ENCODE results near the gene CTF1. TPM values are rescaled to one million over a fixed set of nuclear protein-coding genes. Genes with fewer than 3 reads are reported as not detected.

The CTF1 gene
- total RNA-seq, 2 experiments from 2014 or later = 0.09 to 0.46 TPM

- no peaks in the 10 kb centered on the region for H3K79me2 ChIP-seq (ENCODE audit: insufficient read depth, low read depth, low read length)
- H3K9me2 ChIP-seq (ENCODE audit: insufficient read depth, low read length) = no peaks in the 10 kb centered on the region
- POLR2A ChIA-PET = no interaction called here
- TSS peak; percentile 79 for BruUV-seq (replicated peaks)
- H3K27ac ChIP-seq (ENCODE audit: low read depth, low read length, poor library complexity, severe bottlenecking) = peak overlapping the region; percentile 74
- H3K4me1 ChIP-seq (ENCODE audit: insufficient read depth, low read length, poor library complexity, severe bottlenecking) = peaks cover 14% of the 10 kb centered on the region
- peak overlapping the region; percentile 87 for H3K4me2 ChIP-seq (ENCODE audit: low read length)
- H2AFZ ChIP-seq (ENCODE audit: low read length) = peak overlapping the region; percentile 72
- no peaks in the 10 kb centered on the region for H3K9me3 ChIP-seq (ENCODE audit: low read length)
- CTCF ChIA-PET (ENCODE audit: unreplicated experiment) = no interaction called here
- H3K36me3 ChIP-seq (ENCODE audit: insufficient read depth, low read length) = no peaks in the 10 kb centered on the region
- peak overlapping the region; percentile 74 for H3K4me3 ChIP-seq (ENCODE audit: low read depth, low read length, poor library complexity, severe bottlenecking)
- H4K20me1 ChIP-seq (ENCODE audit: insufficient read depth, low read length) = no peaks in the 10 kb centered on the region
- intact Hi-C loops (cut with micrococcal nuclease; ENCODE audit: unreplicated experiment) = loop anchor here (1.0 to 2.0 kb wide), 6 partner anchors 34 to 264 kb away; partner anchors contain the start of genes CFAP119, FBRS, RNF40 and SETD1A
- peak; percentile 99 for DNase-seq (ENCODE audit: low spot score)
- TF ChIP-seq CTCF (conservative IDR thresholded peaks at IDR 0.05; ENCODE audit: low read length) (no peak), EZH2phosphoT487 (IDR thresholded peaks at IDR 0.05; ENCODE audit: borderline replicate concordance, low read depth, low read length) (no peak)
These were observed 26.1 kb downstream of the CTF1 start for GRCh38 chr16:30922420-30922959.

- H3K27ac ChIP-seq (ENCODE audit: low read depth, low read length, poor library complexity, severe bottlenecking) = peak overlapping the region; percentile 74
- H3K4me1 ChIP-seq (ENCODE audit: insufficient read depth, low read length, poor library complexity, severe bottlenecking) = peaks cover 16% of the 10 kb centered on the region
- POLR2A ChIA-PET = interaction anchor here (0.6 kb wide), 1 partner anchor 462 kb away, joined by 3 read pairs; no protein-coding TSS in a partner anchor
- BruUV-seq (replicated peaks) = no TSS peak
- H3K9me2 ChIP-seq (ENCODE audit: insufficient read depth, low read length) = no peaks in the 10 kb centered on the region
- H2AFZ ChIP-seq (ENCODE audit: low read length) = peak overlapping the region; percentile 63
- peak; percentile 99 for DNase-seq (ENCODE audit: low spot score)
- TF ChIP-seq CTCF (conservative IDR thresholded peaks at IDR 0.05; ENCODE audit: low read length) (no peak), EZH2phosphoT487 (IDR thresholded peaks at IDR 0.05; ENCODE audit: borderline replicate concordance, low read depth, low read length) (no peak)
- no peaks in the 10 kb centered on the region for H3K9me3 ChIP-seq (ENCODE audit: low read length)
- H3K79me2 ChIP-seq (ENCODE audit: insufficient read depth, low read depth, low read length) = no peaks in the 10 kb centered on the region
- no peaks in the 10 kb centered on the region for H4K20me1 ChIP-seq (ENCODE audit: insufficient read depth, low read length)
- H3K4me3 ChIP-seq (ENCODE audit: low read depth, low read length, poor library complexity, severe bottlenecking) = peak overlapping the region; percentile 74
- H3K36me3 ChIP-seq (ENCODE audit: insufficient read depth, low read length) = no peaks in the 10 kb centered on the region
- CTCF ChIA-PET (ENCODE audit: unreplicated experiment) = interaction anchor here (0.6 kb wide), 1 partner anchor 21 kb away, joined by 3 read pairs; no protein-coding TSS in a partner anchor
- intact Hi-C loops (cut with micrococcal nuclease; ENCODE audit: unreplicated experiment) = loop anchor here (1.0 to 2.0 kb wide), 7 partner anchors 34 to 264 kb away; partner anchors contain the start of genes CFAP119, FBRS, KAT8 and RNF40
- peak overlapping the region; percentile 84 for H3K4me2 ChIP-seq (ENCODE audit: low read length)
These were observed 26.6 kb downstream of the CTF1 start for GRCh38 chr16:30922960-30923535.

Data from OCI-LY7 (cell line).